RWPE1 (cell line): ENCODE measurements around the gene CNTN6.

Experiments
- CTCF ChIA-PET: fragments of 350-600 bp; sonication (Branson Sonifier 250); formaldehyde crosslinking; extraction: SDS; loops from one replicate; lab custom pipeline; 2021; lab: Yijun Ruan, JAX
- POLR2A ChIA-PET: fragments of 400-600 bp; formaldehyde crosslinking; extraction: SDS; loops from one replicate; lab custom pipeline; 2020; ENCODE audit warnings: antibody characterized with exemption; ENCODE audit not compliant: low non-redundant PET; lab: Yijun Ruan, JAX
- DNase-seq: peaks from one replicate; pipeline ENCODE4 v3.0.0; 2012; ENCODE audit warnings: low spot score
- H3K27ac ChIP-seq: fragments of 450-650 bp; 2 replicates; pipeline ENCODE4 v1.5.1; 2017
- CTCF ChIP-seq: fragments of 450-650 bp; conservative IDR thresholded peaks from 2 replicates; pipeline ENCODE4 v1.5.1; 2017; ENCODE audit warnings: low read depth, mild to moderate bottlenecking

CNTN6 gene

GRCh38 chr3:1092771-1093170 lies at the start of gene CNTN6:
Gene CNTN6 (plus strand): TSS chr3:1093024. CDS start chr3:1148009, 54,985 bp downstream.
- DNase-seq = no peak
- no peak for TF ChIP-seq CTCF
- POLR2A ChIA-PET = no interaction called here
- H3K27ac ChIP-seq = no peak within 1 kb of the TSS
- CTCF ChIA-PET = no interaction called here

GRCh38 chr3:1048558-1048957 lies 44.3 kb upstream of the CNTN6 start:
- H3K27ac ChIP-seq = no peak overlapping the region
- TF ChIP-seq CTCF = no peak
- ChIA-PET CTCF (no interaction called here), POLR2A (no interaction called here)
- DNase-seq = no peak

- TF ChIP-seq CTCF = no peak
- POLR2A ChIA-PET = no interaction called here
- CTCF ChIA-PET = no interaction called here
- DNase-seq = no peak
- no peak overlapping the region for H3K27ac ChIP-seq
These were observed 37.0 kb upstream of the CNTN6 start for GRCh38 chr3:1055870-1056269.

- CTCF ChIA-PET = no interaction called here
- no peak for DNase-seq
- H3K27ac ChIP-seq = no peak overlapping the region
- POLR2A ChIA-PET = no interaction called here
- no peak for TF ChIP-seq CTCF
These were observed 36.1 kb upstream of the CNTN6 start for GRCh38 chr3:1056744-1057143.

- TF ChIP-seq CTCF = no peak
- H3K27ac ChIP-seq = no peak overlapping the region
- DNase-seq = no peak
- ChIA-PET CTCF (no interaction called here), POLR2A (no interaction called here)
These were observed 35.4 kb upstream of the CNTN6 start for GRCh38 chr3:1057436-1057835.

GRCh38 chr3:1068985-1069384 lies 23.8 kb upstream of the CNTN6 start:
- no peak for TF ChIP-seq CTCF
- ChIA-PET POLR2A (no interaction called here), CTCF (no interaction called here)
- H3K27ac ChIP-seq = no peak overlapping the region
- DNase-seq = no peak

- ChIA-PET CTCF (no interaction called here), POLR2A (no interaction called here)
- H3K27ac ChIP-seq = no peak overlapping the region
- no peak for DNase-seq
- TF ChIP-seq CTCF = no peak
These were observed 20.8 kb upstream of the CNTN6 start for GRCh38 chr3:1072041-1072440.
